ENCODE measurements around the gene SMIM38.

SMIM38 gene

DNA sequence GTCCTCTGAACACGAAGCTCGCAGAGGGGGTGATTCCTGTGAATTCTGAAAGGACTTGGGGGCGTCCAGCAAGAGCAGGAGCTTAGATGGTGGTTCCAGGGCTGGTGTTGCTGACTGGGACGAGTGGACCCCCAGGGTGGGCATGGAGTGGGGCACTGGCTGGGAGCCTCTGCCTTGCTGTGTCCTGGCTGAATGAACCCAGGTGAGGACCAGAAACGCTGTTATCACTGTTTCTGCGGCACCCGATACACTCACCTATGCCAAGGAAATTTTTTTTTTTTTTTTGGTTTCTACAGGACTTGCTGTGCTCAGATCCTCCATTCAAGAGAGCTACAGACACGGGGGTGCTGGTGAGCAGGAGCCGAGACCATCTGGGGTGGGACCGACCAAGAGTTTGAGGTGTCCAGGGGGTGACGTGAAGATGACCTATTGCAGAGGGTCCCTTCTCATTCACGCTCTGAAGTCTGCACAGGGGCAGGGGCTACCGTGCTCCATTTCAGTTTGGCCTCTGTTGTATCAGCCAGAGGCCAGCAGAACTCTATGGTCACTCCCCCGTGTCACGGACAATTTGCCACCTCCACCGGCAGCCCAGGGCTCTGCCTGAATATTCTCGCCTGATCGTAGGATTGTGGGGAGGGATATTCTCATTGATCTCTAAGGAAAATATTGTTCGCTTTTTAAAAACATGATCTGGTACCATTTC, 3.6 kb downstream of the SMIM38 start:
- DNase-seq (ENCODE audit: low read depth in 2 of 2) = no peak

DNA sequence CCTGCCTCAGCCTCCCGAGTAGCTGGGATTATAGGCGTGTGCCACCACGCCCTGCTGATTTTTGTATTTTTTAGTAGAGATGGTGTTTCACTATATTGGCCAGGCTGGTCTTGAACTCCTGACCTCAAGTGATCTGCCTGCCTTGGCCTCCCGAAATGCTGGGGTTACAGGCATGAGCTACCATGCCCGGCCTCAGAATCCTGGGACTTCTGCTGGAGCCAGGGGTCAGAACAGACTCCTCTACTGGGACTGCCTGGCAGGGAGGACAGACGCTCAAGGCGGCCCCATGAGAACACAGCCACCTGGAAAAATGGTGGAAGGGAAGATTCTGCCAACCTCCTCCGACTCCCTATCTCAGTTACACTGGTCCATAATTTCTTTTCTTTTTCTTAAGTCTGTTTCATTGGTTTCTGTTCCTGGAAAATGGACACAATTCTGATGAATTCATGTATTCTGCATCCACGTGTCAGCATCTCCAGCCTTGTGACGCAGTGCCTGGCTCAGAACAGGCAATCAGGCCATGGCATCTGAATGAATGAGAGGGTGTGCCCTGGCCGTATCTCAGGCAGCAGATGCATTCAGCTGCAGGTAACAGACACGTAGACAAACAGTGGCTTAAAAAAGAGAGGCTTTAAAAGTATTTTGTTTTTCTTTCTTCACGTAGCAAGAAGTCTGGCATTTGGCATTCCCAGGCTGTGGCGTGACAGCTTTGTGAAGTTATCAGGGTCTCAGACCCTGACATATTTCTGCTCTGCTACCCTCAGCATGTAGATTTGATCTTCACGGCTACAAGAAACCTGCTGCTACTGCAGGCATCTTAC, 4.8 kb downstream of the SMIM38 start:
- DNase-seq (ENCODE audit: low read depth in 2 of 2) = no peak

DNA sequence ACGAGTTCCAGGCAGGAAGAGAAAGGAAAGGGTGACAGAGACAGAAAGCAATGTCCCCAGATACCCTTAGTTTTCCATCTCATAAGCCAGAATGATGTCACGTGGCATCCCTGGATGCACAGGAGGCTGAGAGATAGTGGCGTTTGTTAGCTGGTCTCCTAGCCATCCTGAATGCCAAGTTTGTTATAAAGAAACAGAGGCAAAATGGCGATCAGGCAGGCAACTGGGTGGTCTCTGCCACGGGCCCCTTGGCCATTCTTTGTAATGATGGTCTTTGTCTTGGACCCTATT, 5.3 kb downstream of the SMIM38 start:
- no peak for DNase-seq (ENCODE audit: low read depth in 2 of 2)

DNA sequence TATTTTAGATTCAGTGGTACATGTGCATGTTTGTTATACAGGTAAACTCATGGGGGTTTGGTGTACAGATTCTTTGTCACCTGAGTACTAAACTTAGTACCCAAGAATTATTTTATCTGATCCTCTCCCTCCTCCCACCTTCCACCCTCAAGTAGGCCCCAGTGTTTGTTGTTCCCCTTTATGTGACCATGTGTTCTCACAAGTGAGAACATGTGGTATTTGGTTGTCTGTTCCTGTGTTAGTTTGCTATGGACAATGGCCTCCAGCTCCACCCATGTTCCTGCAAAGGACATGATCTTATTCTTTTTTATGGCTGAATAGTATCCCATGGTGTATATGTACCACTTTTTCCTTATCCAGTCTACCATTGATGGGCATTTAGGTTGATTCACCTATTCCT, 6.8 kb downstream of the SMIM38 start:
- DNase-seq (ENCODE audit: low read depth in 2 of 2) = no peak

DNA sequence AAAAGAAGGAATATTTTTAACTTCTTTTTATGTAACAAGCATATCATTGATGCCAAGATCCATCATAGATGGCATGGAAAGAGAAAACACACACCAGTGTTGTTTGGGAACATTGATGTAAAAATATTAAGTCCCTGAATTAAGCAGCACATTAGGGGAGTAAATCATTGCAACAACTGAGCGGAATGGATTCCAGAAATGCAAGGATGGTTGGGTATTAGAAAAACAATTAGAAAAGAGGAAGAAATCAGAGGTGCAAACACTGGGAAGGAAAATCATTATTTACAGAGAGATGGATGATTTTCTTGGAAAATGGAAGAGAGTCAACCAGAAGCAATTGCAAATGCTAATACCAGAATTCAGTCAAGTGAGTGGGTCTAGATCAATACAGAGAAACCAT, 8.1 kb downstream of the SMIM38 start:
- DNase-seq (ENCODE audit: low read depth in 2 of 2) = no peak

DNA sequence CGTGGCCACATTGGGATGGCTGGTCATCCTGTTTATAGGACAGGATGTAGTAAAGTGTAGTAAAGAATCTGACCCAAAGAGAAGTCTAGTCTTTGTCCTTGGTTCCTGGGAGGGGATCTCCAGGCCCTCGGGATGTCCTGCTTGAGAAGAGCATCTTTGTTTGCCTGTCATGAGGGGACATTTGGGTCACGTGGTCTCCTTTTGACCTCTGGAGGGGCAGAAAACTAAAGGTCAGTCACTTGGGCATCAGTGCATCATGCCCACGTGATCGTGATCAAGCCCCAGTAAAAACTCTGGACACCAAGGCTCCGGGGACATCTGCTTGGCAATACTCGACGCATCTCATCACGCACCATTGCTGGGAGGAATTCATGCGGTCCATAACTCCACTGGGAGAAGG, 9.1 kb downstream of the SMIM38 start:
- DNase-seq (ENCODE audit: low read depth in 2 of 2) = no peak

DNA sequence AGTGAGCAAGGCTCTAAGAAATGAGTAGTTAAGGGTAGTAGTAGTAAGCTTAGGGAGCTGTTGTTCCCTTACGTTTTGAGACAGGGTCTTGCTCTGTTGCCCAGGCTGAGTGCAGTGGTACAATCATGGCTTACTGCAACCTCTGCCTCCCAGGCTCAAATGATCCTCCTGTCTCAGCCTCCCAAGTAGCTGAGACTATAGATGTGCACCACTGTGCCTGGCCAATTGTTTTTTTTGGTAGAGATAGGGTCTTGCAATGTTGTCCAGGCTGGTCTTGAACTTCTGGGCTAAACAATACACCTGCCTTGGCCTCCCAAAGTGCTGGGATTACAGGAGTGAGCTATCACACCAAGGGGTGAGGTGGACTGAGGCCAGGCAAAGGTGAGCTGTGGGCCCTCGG, 10.0 kb downstream of the SMIM38 start:
- DNase-seq (ENCODE audit: low read depth in 2 of 2) = no peak

DNA sequence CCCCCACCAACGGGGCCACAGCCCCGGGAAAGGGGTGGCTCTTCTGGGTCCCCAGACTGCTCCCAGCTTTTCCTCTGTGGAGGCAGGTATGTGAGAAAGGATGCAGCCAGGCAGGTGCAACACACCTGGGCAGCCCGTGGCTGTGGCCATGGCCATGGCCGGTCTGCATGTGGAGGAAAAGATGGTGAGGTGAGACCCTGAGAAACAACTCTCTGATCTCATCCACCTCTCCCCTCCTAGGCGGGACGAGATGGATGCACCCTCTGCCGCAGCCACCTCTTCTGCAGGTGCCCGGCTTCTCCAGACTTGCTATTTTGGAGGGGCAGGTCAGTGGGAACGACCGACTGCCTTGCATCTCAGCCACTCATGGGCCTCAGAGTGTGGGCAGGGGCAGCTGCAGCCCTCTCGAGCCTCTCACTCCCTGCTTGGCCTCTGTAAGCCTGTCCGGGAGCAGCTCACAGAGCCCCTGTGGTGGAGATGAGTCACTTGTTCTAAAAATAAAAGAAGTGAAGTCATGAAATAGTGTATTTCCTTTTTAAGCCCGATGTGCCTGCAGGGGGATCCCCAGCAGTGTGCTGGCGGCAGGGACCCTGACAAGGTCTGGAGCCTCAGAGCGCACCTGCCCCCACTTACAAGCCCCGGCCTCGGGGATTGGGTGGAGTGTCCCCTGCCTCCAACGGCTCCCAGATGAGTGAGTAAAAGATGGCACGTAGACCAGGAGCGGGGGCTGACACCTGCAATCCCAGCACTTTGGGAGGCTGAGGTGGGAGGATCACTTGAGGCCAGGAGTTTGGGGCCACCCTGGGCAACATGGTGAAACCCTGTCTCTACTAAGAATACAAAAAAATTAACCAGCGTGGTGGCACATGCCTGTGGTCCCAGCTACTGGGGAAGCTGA, 10.7 kb downstream of the SMIM38 start:
- DNase-seq (ENCODE audit: low read depth in 2 of 2) = peak; percentile 38 to 50

DNA sequence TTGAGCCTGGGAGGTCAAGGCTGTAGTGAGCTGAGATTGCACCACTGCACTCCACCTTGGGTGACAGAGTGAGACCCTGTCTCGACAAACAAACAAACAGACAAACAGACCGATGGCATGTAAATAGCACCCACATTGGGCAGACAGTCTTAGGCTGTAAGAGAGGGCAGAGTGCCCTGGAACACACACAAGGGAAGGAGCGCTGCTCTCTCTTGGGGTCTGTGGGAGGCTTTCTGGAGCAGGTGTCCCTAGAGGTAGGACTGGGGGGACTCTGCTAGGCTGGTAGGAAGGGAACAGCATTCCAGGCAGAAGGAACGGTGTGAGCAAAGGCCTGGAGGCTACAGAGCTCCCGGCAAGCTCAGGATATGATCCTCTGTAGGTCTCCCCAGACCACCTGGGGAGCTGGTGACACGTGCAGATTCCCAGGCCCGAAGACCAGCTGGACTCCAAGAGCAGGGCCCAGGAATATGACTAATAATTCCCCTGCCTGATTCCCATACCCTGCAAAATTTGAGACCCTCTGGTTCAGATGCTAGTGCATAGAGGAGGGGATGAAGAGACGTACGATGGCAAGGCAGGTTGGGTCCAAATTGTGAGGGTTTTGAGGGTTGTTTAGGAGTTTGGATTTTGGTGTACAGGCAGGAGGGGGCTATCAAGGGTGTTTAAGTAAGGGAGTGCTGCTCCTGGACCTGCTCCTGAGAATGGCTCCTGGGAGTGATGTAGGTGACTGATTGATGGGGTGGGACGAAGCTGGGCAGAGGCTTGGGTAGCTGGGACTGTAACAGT, 11.6 kb downstream of the SMIM38 start:
- DNase-seq (ENCODE audit: low read depth in 2 of 2) = no peak

DNA sequence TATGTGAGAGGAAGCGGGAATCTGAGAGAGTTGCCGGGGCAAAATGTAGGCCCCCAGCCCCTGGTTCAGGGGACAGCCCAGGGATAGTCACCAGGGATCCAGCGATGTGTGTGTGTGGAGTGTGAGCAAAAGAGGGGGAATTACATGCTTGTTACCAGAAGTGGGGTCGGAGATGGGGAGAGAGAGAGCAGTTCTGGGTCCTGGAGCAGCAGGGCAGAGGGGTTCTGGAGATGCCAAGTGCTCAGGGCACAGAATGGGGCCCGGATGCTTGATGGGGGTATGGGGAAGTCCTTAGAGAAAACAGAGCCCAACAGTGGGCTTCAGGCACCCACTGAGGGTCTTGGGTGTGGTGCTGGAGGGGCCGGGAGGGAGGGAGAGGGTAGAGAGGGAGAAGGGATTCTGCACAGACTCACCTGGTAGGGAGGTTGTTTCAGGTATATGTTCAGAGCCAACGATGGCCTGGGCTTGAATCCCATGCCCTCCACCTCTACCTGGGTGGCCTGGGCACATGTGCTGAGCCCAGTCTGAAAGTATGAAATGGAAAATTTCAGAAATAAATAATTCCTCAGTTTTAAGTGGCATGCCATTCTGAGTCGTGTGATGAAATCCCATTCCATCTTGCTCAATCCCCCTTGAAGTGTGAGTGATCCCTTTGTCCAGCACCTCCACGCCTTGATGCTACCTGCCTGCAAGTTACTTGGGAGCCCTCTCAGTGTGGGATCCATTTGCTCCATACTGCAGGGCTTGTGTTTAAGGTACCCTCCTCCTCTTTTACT, 12.4 kb downstream of the SMIM38 start:
- no peak for DNase-seq (ENCODE audit: low read depth in 2 of 2)

DNA sequence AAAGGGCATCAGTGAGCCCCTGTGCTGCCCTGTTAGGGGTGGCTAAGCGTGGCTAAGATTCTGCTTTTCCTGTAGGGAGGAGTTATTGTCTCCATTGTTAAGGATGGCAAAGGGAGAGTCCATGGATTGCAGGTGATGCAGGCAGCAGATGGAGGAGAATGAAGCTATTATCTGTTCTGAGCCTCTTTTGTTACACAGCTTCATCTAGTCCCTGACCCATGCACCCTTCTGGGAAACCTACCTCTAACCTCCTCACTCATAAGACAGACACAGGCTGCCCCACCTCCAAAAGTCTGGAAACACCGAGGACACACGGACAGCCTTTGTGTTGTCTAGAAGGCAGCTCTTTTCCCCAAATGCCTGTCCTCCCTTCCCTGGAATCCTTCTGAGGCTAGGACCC, 13.7 kb downstream of the SMIM38 start:
- no peak for DNase-seq (ENCODE audit: low read depth in 2 of 2)

DNA sequence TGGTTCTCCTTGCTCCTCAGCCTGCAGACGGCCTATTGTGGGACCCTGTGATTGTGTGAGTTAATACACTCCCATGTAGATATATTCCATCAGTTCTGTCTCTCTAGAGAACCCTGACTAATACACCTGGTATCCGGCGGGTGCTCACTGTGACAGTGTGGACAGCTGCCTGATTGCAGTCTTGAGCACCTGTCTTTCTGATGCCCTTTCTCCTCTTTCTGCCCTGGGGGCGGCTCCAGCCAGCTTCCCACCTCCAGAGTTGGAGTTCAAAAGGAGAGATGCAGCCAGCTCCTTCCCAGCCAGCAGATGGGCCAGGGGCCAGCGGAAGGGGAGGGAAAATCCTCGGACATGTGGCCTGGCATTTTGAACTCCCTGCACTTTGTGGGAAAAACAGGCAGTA, 15.0 kb downstream of the SMIM38 start:
- no peak for DNase-seq (ENCODE audit: low read depth in 2 of 2)

DNA sequence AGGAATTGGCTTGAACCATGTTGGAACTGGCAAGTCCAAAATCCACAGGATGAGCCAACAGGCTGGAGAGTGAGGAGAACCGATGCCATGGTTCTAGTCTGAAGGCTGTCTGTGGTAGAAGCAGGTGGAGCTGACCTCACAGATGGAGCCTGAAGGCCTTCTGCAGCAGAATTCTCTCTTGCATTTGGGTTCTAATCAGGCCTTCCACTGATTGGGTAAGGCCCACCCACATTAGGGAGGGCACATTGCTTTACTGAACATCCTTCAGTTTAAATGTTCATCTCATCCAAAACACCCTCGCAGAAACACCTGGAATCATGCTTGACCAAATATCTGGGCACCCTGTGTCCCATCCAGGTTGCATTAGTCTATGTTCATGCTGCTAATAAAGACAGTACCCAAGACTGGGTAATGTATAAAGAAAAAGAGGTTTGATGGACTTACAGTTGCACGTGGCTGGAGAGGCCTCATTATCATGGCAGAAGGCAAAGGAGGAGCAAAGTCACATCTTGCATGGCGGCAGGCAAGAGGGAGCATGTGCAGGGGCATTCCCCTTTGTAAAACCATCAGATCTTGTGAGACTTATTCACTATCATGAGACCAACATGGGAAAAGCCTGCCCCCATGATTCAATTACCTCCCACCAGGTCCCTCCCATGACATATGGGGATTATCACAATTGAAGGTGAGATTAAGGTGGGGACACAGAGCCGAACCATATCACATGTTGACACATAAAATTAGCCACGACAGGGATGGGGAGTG, 15.9 kb downstream of the SMIM38 start:
- no peak for DNase-seq (ENCODE audit: low read depth in 2 of 2)

DNA sequence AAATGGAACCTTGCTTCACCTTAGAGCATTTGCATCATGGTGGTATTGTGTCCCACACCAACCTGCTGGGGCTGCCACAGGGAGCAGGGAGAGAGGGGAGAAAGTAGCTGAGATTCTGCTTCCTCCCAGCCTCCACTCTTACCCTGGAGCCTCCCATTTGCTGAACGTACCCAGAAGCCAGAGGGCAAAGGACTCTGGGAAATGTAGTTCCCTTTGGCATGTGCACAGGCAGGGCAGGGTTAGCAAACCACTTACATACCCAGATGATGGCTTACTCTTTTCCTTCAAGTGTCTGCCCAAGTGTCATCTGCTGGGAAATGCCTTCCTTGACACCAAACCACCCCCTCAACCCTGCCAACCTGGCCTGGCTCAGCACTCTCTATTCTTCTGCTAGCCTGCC, 16.9 kb downstream of the SMIM38 start:
- DNase-seq (ENCODE audit: low read depth in 2 of 2) = no peak

DNA sequence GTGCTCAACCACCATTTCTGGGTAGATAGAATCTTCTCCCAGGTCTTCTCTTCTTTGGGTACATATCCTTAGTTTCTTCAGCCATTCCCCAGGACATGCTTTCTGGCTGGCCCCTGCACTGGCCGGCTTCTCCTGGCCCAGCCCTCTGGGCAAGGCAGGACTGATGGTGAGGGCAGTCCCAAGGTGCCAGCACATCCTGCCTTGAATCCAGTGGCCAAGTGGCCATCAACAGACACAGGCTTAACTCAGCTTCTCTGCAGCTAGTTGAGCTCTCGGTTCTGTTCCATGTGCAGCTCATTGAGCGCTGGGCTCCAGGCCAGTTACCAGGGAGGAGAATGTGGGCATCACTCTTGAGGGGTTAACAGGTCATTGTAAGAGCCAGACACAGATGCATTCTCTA, 17.6 kb downstream of the SMIM38 start:
- no peak for DNase-seq (ENCODE audit: low read depth in 2 of 2)

DNA sequence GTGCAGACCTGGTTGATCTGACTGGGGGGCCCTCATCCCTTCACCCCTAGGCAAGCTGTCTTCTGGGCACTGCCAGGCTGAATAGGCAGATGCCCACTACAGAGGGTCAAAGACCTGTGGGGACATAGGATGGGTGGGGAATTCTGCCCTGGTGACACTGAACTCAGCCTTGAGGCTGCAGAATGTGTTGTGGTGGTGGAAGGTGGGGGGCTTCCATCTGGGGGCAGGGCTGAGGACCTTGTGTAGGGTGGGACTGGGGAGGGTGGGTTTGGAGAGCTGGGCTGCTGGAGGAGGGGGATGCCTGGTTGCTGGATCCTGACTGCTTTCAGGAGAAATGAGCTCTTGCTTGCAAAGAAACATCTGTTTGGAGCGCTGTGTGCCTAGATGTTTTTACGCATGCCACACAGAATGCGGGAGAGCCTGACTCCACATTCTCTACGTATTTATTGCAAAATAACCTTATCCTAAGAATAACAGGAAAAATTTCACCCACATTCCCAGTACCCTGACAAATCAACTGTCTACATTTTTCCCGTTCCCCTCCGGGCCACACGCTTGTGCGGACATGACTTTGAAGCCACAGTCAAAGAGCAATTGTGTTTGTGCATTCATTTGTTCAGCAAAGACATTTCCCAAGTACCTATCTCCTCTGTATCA, 18.3 kb downstream of the SMIM38 start:
- DNase-seq (ENCODE audit: low read depth in 2 of 2) = no peak

DNA sequence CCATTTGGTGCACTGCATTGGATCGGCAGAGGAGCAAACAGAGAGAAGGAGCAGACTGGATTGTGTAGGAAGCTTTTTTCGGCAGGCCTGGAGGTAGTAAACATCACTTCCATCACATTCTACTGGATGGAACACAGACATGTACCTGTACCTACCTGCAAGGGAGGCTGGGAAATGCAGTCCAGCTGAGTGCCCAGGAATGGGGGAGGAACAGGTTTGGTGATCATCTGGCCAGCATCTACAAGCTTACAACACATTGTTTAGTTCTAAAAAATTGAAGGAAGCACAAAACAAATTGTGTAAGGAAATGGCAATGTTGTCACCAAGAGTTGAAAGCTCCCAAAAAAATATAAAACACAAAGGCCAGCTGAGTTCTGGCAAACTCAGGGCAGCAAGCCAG, 19.1 kb downstream of the SMIM38 start:
- DNase-seq (ENCODE audit: low read depth in 2 of 2) = no peak

DNA sequence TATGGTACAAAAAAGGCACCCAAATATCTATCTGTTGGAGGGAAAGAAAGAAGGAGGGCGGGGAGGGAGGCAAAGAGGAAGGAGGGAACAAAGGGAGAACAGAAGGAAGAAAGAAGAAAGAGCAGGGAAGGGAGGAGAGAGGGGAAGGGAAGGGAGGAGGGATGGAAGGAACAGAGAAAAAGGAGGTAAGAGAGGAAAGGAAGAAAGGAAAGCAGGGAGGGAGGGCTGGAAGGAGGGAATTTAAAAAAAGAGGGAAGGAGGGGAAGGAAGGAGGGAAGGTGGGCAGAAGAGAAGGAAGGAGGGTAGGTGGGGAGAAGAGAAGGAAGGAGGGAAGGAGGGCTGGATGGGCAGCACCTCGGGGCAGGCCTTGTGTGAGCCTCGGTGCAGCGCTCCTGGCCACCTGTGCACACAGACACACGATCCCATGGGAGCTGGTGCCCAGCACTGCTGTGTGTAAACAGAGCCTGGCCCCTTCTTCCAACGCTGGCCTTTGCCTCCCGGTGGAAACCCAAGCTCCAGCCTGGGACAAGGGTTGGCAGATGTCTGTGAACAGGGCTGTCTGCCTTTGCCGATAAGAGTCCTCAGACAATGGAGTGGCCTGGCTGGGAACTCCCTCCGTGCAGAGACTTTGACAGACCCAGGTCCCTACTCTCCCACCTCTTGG, 23.2 kb downstream of the SMIM38 start:
- DNase-seq (ENCODE audit: low read depth in 2 of 2) = no peak

DNA sequence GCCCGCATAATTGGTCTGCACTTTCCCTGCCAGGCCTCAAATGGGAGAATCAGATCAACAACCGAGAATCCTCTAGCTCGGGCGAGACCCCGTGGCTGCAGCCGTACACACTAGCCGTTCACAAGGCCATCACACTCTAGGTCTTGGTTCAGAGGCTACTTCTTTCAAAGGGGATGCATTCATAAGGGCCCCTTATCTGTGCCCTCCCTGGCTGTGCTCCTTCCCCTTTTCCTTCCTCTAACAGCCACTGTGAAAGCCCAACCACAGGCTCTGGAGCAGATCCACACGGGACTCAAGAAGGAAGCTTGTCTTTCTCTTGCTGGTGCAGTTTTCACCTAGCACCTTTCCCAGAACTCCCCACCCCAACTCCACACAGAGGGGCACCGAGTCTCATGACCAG, 24.5 kb downstream of the SMIM38 start:
- no peak for DNase-seq (ENCODE audit: low read depth in 2 of 2)
